ENCODE measurements around the gene TRIM8. TPM values are rescaled to one million over a fixed set of nuclear protein-coding genes. Genes with fewer than 3 reads are reported as not detected.

The TRIM8 gene
- total RNA-seq, 1 donor, result 126 TPM

- peaks cover 94% of the 10 kb centered on the region for H3K79me2 ChIP-seq (ENCODE audit: insufficient read depth, low read length)
- no peak overlapping the region for H3K4me3 ChIP-seq (ENCODE audit: insufficient read depth, low read length)
- H3K4me1 ChIP-seq (ENCODE audit: insufficient read depth, low read length), result peaks cover 17% of the 10 kb centered on the region
- H2AFZ ChIP-seq (ENCODE audit: low read length), result no peak overlapping the region
- peaks cover 87% of the 10 kb centered on the region for H4K20me1 ChIP-seq (ENCODE audit: insufficient read depth, low read length)
- no peaks in the 10 kb centered on the region for H3K27me3 ChIP-seq (ENCODE audit: insufficient read depth, low read length)
- H3K36me3 ChIP-seq (ENCODE audit: insufficient read depth, low read length), result peaks cover 66% of the 10 kb centered on the region
- H3K9me3 ChIP-seq (ENCODE audit: low read depth, low read length), result no peaks in the 10 kb centered on the region
- no peak for TF ChIP-seq CTCF (IDR thresholded peaks at IDR 0.05; ENCODE audit: extremely low read depth, low read depth, low read length)
- no peak overlapping the region for H3K27ac ChIP-seq (ENCODE audit: low read depth, low read length)
- DNase-seq (ENCODE audit: insufficient read length, low spot score, missing footprints), result no peak
- H3K4me2 ChIP-seq (ENCODE audit: insufficient read depth, low read length), result no peak overlapping the region
Observed at GRCh38 chr10:102653060-102653459, 8.8 kb downstream of the TRIM8 start.

- DNase-seq (ENCODE audit: insufficient read length, low spot score, missing footprints), result peak; percentile 41
- H3K36me3 ChIP-seq (ENCODE audit: insufficient read depth, low read length), result peaks cover 73% of the 10 kb centered on the region
- H3K4me3 ChIP-seq (ENCODE audit: insufficient read depth, low read length), result no peak overlapping the region
Observed at GRCh38 chr10:102654566-102654965, 10.3 kb downstream of the TRIM8 start.

GRCh38 chr10:102654969-102655368, 10.7 kb downstream of the TRIM8 start:
- Histone ChIP-seq H3K4me2 (ENCODE audit: insufficient read depth, low read length) (no peak overlapping the region), H3K4me3 (ENCODE audit: insufficient read depth, low read length) (no peak overlapping the region), H3K4me1 (ENCODE audit: insufficient read depth, low read length) (no peaks in the 10 kb centered on the region), H3K9me3 (ENCODE audit: low read depth, low read length) (no peaks in the 10 kb centered on the region), H3K27me3 (ENCODE audit: insufficient read depth, low read length) (no peaks in the 10 kb centered on the region), H3K79me2 (ENCODE audit: insufficient read depth, low read length) (peaks cover 81% of the 10 kb centered on the region), H3K27ac (ENCODE audit: low read depth, low read length) (no peak overlapping the region), H3K36me3 (ENCODE audit: insufficient read depth, low read length) (peaks cover 73% of the 10 kb centered on the region), H4K20me1 (ENCODE audit: insufficient read depth, low read length) (peaks cover 69% of the 10 kb centered on the region), H2AFZ (ENCODE audit: low read length) (no peak overlapping the region)
- no peak for TF ChIP-seq CTCF (IDR thresholded peaks at IDR 0.05; ENCODE audit: extremely low read depth, low read depth, low read length)
- peak; percentile 79 for DNase-seq (ENCODE audit: insufficient read length, low spot score, missing footprints)

More at GRCh38 chr10:102654566-102654965, 10.3 kb downstream of the TRIM8 start:
- H3K4me2 ChIP-seq (ENCODE audit: insufficient read depth, low read length), result no peak overlapping the region
- no peak for TF ChIP-seq CTCF (IDR thresholded peaks at IDR 0.05; ENCODE audit: extremely low read depth, low read depth, low read length)
- H3K27ac ChIP-seq (ENCODE audit: low read depth, low read length), result no peak overlapping the region
- peaks cover 72% of the 10 kb centered on the region for H4K20me1 ChIP-seq (ENCODE audit: insufficient read depth, low read length)
- H3K27me3 ChIP-seq (ENCODE audit: insufficient read depth, low read length), result no peaks in the 10 kb centered on the region
- peaks cover 85% of the 10 kb centered on the region for H3K79me2 ChIP-seq (ENCODE audit: insufficient read depth, low read length)
- no peak overlapping the region for H2AFZ ChIP-seq (ENCODE audit: low read length)
- H3K4me1 ChIP-seq (ENCODE audit: insufficient read depth, low read length), result peaks cover 2% of the 10 kb centered on the region
- H3K9me3 ChIP-seq (ENCODE audit: low read depth, low read length), result no peaks in the 10 kb centered on the region

- H3K36me3 ChIP-seq (ENCODE audit: insufficient read depth, low read length), result peaks cover 70% of the 10 kb centered on the region
- no peaks in the 10 kb centered on the region for H3K9me3 ChIP-seq (ENCODE audit: low read depth, low read length)
- DNase-seq (ENCODE audit: insufficient read length, low spot score, missing footprints), result peak; percentile 69
- H3K4me1 ChIP-seq (ENCODE audit: insufficient read depth, low read length), result peaks cover 8% of the 10 kb centered on the region
- H3K4me2 ChIP-seq (ENCODE audit: insufficient read depth, low read length), result no peak overlapping the region
- peaks cover 70% of the 10 kb centered on the region for H3K79me2 ChIP-seq (ENCODE audit: insufficient read depth, low read length)
- H3K27me3 ChIP-seq (ENCODE audit: insufficient read depth, low read length), result no peaks in the 10 kb centered on the region
- H3K27ac ChIP-seq (ENCODE audit: low read depth, low read length), result no peak overlapping the region
- no peak for TF ChIP-seq CTCF (IDR thresholded peaks at IDR 0.05; ENCODE audit: extremely low read depth, low read depth, low read length)
- H4K20me1 ChIP-seq (ENCODE audit: insufficient read depth, low read length), result peaks cover 65% of the 10 kb centered on the region
- H2AFZ ChIP-seq (ENCODE audit: low read length), result no peak overlapping the region
- no peak overlapping the region for H3K4me3 ChIP-seq (ENCODE audit: insufficient read depth, low read length)
Observed at GRCh38 chr10:102656026-102656425, 11.7 kb downstream of the TRIM8 start.

Data from osteoblast (primary cell).